Right hindlimb (tissue), 1 donor: Measurements from ENCODE around the gene CPNE6.

Experiments used
- DNase-seq: peaks from one replicate; pipeline ENCODE4 v3.0.0-alpha.2; 2018

Gene CPNE6

DNA sequence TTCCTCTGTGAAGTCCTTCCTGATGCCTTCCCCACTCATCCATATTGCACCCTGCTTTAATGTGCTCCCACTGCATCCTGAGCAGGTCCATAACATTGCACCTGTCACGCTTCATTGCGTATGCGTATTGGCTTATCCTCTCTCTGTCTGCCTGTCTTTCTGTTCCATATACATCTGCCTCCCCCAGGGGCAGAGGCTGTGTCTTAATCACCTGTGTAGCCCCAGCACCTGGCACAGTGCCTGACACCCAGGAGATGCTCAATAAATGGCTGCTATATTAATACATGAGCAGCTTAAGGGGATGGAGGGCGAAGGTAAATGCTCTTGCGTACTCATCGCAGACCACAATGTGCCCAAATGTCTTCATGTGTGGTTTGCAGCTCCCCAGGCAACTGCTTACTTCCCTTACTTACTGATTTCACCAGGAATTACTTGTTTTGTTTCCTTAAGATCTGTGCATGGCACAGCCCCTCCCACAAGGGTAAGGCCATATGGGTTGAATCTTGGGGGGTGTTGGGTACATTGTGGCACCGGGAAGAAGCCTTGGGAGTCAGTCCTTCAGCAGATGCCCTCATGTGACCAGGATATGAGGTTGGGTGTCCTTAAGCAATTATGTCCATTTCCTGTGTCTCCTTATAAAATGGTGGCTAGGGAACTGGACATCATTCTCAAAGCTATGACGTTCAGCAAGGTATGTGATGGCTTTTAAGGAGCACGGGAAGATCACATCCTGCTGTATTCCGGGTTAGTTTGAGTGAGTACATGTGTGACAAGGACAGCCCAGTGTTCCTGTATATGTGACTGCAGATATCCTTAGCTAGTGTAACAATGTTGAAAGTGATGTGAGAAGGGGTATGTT is 848 bp upstream of the CPNE6 start:
- no peak for DNase-seq

DNA sequence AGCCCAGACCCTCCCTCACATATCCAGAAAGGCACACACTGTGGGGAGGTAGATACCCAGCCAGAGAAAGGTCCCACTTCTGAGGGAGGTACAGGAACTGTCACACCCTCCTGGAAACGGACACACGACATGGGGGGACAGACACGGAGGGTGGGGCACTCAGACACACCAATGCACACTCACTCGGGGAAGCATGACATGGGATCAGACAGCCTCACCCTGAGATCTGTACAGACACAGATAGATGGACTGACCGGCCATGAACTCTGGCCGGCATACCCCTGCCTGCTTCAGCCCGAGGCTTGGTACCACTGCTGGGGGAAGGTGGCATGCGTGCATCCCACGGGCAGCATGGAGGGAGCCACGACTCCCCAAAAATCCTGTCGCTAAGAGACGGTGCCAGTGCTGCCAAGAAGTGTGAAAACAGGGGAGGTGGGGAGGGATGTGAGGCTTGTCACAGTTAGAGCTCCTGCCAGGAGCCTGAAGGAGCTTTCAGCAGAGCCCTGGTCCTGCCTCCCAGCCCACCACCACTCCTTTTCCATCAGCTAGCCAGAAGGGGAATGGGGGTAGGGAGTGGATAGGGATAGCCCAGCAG is 571 bp downstream of the CPNE6 start:
- no peak for DNase-seq

DNA sequence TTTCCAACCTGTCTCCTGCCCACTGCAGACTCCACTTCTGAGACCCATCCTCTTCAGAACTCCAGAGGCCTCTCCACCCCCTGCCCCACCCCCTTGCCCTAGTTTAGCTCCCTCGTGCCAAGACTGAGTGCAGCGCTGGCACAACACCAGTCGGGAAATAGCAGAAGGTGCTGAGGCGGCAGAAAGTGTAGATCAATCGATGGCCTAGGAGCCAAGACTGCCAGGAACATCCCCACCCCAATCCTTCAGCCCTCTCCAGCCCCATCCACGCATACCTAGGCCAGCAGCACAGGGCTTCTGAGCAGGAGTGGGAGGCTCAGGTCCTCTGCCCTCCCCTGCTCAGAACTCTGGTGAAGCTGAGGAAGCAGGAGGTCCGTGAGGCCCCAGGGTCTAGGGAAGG is 1.1 kb downstream of the CPNE6 start:
- no peak for DNase-seq

DNA sequence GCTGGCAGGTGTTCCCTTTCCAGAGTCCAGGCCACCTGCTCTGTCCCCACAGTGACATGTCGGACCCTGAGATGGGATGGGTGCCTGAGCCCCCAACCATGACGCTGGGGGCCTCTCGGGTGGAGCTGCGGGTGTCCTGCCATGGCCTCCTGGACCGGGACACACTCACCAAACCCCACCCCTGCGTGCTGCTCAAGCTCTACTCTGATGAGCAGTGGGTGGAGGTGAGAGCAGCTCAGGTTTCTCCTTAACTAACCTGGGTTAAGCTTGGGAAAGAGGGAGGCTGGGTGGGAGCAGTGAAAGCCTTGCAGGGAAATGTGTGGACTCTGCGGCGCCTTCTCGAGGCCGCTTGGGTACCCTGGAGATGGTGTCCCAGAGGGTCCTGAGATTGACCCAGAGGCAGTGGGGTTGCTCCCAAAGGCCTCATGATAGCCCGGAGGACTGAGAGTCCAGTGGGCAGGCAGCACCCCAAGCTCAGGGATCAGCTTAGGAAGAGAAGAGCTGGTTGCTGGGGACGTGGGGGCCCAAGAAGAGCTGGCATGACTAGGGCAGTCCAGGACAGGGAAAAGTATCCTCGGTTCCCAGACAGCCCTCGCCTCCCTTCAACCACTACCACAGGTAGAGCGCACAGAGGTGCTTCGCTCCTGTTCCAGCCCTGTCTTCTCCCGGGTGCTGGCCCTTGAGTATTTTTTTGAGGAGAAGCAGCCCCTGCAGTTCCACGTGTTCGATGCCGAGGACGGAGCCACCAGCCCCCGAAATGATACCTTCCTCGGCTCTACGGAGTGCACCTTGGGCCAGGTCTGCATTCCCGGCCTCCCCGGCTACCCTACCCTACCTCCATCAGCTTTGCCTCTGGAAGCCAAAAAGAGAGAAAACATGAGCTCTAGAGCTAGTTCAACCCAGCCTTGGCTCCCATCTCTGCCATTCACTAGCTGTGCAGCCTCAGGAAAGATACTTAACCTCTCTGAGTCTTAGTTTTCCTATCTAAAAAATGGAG is 1.8 kb downstream of the CPNE6 start:
- DNase-seq, result no peak

DNA sequence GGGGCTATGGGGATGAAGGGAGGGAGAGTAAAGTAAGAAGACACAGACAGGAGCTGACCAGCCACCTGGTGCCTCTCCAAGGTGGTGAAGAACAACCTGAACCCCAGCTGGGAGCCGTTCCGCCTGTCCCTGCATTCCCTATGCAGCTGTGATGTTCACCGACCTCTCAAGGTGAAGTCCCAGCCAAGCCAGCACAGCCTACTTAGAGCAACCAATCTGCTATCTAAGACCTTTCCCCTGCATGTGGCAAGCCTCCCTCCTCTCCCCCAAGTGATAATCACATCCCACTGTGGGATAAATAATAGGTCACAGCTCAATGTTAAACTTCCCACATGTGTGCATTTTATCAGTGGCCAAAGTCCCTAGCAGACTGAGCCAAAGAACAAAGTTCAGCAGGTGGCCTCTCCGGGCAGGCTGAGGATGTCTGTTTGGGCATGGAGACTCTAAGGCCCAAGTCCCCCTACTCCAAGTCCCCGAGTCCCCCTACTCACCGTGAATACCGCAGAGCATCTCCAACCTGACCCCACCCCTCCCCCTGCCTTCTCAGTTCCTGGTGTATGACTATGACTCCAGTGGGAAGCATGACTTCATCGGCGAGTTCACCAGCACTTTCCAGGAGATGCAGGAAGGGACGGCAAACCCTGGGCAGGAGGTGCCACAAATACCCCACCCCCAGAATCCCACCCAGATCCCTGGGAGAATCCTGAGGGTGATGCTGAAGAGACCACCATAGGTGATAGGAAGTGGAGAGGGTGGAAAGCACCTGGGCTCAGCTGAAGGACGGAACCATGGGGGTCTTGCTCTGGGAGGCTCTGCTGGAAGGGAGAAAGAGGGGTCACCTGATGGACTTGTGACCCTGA is 3.5 kb downstream of the CPNE6 start:
- DNase-seq, result no peak

DNA sequence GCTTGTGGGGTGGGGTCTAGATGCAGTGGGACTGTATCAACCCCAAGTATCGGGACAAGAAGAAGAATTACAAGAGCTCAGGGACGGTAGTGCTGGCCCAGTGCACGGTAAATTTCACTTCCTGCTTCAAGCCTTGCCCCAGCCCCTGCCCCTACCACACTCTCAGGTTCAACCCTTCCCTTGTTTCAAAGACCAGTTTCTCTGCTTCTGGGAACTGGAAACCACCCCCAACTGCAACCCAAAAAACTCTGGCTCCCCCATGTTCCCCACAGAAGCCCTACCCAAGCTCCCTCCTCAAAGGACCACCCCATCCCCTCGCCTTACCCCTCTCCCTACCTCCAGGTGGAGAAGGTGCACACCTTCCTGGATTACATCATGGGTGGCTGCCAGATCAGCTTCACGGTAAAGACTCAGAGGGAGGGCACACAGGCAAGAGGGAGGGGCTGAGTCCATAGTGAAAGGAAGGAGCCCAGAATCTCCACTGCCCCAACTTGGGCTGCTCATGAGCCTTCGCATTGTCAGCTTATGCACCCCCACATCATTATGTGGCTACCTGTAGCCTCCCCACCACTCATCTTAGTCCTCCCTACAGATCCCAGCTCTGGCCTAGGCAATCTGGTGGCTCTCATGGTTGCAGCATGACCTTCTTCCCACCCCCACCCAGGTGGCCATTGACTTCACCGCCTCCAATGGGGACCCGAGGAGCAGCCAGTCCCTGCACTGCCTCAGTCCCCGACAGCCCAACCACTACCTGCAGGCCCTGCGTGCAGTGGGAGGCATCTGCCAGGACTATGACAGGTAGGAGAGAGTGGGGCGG is 4.3 kb downstream of the CPNE6 start:
- DNase-seq, result no peak

DNA sequence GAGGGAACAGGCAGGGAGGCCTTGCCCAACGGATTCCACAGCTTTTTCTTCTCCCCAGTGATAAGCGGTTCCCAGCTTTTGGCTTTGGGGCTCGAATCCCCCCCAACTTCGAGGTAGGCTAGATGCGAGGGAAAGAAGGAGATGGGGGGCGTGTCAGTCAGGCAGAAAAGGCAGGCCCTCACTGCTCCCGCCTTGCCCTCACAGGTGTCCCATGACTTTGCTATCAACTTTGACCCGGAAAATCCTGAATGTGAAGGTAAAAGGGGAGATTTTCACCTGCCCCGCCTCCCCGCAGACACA is 4.9 kb downstream of the CPNE6 start:
- no peak for DNase-seq

DNA sequence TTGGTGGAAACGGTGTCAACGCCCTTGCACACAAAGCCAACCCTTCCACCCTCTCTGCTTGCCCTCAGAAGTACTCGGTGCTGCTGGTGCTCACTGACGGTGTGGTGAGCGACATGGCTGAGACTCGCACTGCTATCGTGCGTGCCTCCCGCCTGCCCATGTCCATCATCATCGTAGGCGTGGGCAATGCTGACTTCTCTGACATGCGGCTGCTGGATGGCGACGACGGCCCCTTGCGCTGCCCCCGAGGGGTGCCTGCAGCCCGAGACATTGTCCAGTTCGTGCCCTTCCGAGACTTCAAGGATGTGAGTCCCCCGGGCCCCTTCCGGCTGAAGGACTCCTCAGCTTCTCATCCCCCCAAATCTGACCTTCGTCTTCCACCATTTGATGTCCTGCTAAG is 5.7 kb downstream of the CPNE6 start:
- no peak for DNase-seq

DNA sequence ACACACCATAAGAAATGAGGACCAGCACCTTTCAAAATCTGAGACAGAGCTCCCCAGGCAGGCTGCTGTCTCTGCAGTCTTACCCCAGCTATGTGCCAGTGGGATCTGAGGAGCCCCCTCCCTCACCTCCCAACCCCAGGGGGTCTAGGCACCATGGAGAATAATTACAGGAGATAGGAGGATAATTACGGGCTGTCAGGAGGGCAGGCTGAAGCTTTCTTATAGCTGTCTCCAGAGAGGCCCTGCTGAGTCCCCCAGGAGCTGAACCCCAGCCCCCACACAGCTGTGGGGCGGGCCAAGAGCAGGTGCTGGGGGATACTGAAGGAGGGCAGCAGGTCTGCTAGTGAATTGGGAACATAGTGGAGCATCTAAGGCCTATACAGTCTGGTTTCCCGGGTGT is 6.8 kb downstream of the CPNE6 start:
- no peak for DNase-seq

DNA sequence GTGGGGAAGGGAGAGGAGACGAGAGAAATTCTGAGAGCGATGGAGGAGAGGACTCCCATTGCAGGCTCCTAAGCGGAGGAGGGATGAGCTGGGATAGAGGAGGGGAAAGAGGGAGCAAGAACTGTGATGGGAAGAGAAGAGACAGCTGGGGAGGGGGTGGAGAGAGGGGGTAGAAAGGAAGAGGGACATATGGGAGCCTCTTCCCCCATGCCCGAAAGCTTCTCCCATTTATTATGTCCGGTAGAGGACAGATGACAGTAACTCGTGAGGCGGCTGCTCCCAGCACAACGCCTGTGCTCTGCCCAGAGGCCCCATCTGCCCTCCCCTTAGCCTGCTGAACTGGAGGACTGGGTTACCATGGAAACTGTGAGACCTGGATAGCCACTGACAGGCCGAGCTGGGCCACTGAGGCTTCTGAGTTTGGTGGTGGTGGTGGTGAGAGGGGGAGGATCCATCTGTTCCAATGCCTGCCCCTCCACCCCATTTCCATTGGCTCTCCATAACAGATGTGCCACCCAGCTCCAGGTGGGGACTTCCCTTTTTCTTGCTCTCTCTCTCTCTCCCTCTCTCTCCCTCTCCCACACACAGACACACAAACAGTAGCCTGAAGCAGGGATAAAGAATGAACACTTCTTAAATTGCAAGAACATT is 8.3 kb downstream of the CPNE6 start:
- no peak for DNase-seq

DNA sequence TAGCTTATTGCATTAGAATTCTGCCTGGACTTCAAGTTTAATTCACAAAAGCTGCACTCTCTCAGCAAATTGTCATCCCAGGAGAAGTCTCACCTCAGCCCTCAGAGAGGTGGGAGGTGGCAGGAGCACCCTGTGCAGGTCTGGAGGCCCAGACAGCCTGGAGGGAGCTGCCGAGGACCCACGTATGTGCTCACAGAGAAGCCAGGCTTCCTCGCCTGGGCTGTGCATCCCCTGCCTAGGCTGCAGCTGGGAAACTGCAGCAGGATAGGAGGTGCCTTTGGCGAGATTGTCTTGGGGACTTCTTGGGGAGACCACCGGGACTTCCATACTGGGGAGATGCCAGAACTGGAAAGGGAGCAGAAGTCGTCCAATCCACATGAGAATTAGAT is 8.8 kb downstream of the CPNE6 start:
- DNase-seq, result no peak

DNA sequence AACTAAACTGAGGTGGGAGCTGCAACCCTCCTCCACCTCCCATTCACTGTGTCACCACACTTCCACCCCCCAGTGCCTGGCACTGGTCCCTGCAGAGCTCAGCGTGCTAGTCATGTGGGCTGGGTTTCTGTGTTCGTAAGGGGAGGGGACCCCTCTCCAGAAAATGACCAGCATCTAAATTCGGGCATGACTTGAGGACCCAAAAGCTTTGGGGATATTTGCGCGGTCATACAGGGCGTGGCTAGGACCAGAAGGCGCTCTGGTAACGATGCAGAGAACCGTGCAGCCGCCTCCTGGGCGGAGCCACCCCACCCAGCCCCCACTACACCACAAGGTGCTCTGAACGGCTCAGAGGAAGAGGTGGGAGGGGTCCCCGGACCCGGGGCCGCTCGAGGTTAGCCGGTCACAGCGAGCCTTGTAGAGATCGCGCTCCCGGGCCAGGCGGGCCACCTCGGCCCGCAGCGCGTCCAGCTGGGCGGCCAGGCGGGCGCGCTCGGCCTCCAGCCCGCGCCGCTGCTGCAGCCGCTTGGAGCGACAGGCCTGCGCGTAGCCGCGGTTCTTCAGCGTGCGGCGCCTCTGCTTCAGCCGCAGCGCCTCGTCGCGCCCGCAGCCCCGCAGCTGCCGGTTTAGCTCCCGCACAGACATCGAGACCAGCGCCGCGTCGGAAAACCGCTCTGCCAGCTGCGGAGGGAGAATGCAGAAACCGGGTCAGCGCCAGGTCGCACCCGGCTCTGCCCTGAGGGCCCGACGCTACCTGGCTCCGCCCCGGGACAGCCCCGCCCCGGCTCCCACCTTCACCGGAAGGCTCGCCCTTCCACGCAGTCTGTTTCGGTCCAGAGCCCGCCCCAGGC is 9.8 kb downstream of the CPNE6 start:
- DNase-seq, result peak; percentile 44

DNA sequence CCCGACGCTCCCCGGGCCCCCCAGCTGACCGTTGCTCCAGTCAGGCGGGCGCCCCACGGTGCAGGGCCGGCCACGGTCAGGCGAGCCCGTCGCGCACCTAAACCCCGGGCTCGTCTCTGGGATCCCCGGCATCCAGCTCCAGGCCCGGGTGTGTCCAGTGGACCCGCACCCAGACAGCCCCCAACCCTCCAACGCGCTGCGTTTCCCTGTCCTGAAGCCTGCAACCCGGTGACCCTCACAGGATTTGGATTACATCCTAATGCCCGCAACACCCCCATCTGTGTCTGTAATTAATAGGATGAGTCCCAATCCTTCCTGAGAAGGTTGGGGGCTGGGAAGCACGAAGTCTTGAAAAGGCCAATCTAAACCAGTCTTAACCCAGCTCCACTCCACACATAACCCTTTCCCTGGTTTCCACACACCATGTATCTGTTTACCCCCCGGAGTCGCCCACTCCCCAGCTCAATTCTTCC is 10.4 kb downstream of the CPNE6 start:
- no peak for DNase-seq

DNA sequence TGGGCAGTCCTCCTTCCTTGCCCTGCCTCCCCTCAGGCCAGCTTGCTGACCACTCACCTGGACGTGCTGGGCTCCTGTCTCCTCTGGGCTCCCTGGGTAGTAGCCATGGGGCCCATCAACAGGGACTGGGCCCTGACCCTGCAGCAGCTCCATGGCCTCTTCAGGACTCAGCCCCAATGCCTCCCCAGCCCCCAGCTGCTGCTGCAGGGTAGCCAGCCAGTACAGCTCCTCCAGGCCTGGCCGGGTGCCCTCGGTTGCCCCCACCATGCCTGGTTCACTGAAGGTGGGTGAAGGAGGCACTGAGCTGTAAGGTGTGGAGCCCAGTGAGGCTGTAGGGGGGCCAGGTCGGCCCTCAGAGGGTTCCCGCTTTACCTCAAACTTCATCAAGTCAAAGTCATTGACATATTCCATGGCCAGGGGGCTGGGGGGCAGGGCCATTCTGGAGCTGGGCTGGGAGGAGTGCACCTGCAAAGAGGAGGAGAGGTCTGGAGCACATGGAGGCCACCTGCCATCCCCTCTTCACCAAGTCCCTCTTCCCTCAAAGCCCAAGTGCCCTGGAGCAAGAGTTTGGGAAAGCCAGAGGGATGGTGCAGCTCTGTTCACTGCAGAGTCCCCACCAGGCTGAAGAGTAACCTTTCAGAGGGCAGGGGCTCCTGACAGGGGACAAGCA is 11.2 kb downstream of the CPNE6 start:
- no peak for DNase-seq

DNA sequence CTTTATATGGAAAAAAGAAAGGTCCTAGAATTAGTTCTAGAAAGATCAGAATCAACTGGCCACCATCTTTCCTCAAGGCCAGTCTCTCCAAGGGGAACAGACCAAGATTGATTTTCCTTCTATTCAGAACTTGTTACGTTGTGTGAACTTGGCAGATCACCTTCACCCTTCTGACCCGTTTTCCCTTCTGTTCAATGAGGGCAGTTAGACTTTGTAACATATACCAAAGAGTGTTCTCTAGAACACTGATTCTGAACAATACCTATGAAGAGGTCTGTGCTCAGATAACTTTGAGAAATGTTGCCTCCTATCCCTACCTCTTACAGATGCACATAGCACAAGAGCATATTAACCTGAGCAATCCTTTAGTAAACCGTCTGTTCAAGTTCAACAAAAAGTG is 12.1 kb downstream of the CPNE6 start:
- DNase-seq, result no peak

DNA sequence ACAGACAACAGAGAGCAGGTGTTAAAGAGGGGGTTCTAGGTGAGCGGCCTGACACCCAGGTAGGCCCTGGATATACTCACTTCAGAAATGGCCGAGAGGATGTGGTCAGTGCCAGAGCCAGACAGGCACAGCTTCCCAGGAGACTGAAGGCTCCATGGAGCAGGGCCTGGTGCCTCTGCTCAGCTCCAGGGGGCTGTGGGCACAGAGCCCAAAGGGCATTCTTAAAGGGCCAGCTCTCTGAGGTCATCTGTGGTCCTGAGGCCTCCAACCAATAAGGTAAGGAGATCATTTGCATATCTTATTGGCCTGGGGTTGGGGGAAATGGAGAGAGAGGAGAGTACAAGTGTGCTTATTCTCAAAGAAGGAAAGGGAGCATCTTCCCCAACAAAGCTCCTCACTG is 13.1 kb downstream of the CPNE6 start:
- DNase-seq, result no peak

DNA sequence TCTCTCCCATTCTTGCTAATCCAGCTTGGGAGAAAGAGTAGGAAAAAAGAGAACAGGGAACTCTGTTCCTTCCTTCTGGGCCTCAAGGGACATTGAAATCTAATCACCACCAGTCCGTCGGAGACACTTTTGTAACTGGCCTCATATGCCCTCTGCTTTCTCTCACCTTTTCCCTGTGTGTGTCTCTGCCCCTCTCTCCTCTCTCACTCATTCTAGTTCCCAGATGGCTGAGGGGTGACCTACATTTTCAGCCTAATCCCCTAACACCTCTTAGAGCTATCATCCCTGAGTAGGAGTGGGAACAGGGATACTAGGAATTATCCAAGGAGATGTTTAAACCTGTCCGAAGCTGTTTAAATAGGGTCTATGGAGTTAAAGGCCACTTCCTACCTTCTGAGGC is 13.9 kb downstream of the CPNE6 start:
- no peak for DNase-seq

DNA sequence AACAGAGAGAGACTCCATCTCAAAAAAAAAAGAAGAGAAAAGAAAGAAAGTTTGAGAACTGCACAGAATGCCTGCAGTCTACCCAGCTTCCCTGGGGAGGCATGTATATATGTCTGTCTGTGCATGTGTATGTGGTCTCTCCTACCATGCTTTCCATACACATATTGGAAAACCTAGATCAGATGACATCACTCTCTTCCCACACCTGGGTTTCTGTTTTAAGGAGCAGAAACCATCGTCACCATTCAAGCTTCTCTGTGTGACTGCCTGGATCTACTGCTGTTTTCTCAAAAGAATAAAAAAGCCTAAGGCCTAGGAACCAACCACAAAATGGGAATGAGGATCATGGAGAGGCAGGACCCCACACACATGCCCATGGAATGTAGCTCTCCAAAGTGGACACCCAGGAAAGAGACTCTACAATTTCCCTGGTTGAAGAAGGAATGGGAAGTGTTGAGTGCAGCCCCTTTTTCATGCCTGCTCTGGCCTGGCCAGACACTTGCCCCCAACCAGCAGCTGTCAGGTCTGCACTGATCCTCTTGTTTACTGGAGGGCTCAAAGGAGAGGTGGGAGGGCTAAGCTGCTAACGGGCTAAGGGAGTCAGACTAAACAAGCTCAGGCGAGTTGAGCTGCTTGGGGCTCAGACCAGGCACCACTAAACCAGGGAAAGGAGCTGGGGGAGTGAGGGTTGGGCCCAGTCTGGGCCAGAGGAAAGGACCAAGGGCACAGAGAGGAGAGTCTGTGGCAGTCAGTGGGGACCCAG is 15.0 kb downstream of the CPNE6 start:
- DNase-seq, result no peak

DNA sequence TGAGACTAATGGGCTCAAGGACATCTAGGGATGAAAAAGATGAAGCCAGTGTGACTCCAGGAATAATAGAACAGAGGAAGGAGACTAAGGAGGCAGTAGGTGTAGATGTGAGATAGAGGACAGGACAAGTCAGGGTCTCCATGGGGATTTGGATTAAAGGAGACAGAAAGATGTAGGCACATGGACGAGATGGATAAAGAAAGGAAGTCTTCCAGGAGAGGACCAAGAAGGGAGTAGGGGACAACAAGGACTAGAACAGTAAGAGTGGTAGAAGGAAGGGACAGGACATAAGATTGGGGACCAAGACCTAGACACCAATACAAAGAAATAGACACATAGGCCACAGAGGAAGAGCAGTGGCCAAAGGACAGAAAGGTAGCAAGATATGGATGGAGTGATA is 15.6 kb downstream of the CPNE6 start:
- DNase-seq, result no peak
